ENCODE data around the gene FAM110A.
"Not testable (repeated sequence)": the region's sequence is repeated elsewhere in the genome, so short reads cannot be mapped to it uniquely, and the experiment has no call there.

FAM110A gene

GRCh38 chr20:844473-845225, 11.1 kb downstream of the FAM110A start:
- peak; percentile 87 for DNase-seq (ENCODE audit: low read depth)

DNA sequence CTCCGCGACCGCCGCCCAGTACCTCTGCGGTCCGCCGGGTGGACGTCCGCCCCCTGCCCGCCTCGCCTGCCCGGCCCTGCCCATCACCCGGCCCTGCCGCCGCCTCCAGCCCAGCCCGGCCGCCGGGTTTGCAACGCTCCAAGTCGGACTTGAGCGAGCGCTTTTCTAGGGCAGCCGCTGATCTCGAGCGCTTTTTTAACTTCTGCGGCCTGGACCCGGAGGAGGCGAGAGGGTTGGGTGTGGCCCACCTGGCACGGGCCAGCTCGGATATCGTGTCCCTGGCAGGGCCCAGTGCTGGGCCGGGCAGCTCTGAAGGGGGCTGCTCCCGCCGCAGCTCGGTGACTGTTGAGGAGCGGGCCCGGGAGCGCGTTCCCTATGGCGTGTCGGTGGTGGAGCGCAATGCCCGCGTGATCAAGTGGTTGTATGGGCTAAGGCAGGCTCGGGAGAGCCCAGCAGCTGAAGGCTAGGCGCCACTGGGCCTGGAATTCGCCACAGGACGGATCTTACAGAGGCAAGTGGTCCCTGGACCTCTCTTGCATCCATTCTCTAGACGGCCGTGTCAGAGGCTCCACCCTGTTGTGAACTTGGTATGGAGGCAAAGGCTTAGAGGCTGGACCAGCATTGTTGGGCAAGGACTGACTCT, 11.8 kb downstream of the FAM110A start:
- no peak for DNase-seq (ENCODE audit: low read depth)

DNA sequence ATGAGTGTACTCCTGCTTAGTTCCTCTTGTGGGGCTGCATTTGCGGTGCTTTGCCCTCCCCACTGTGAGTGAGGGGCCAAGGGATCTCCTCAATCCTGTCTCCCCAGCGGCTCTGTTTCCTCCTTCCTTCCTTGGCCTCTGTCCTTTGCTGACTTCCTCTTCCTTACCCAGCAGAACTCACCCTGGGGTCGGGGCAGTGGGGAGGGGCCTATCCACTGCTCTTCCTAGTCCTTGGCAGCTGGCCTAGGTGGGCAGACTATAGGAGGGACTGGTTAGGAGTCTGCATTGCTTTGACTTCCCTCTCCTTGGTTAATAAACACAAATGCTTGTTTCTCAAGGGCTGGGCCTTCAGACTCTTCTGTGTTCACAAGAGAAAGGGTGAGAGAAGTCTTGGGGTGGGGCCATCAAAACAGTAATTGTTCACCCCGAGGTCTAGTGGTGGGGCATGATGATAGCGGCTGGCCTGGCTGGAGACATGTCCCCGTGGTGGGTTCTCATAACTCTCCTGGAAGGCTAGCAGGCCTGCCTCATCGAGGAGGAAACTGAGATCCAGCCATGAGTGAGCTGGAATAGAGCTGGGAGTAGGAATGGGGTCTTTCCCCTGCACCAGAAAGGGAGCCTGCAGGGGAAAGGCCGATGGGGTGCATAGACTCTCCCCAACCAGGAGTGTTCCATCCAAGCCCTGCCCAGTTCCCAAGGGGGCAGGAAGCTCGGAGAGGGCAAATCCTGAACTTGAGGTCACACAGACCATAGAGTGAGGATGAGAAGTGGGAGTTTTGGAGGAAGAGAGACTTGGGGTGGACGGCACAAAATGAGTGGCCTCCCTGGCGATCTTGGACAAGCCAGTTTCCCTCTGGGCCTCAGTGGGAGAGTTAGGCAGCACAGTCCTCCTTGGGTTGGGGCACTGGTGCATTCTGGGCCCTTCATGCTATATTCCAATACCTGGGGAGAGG, 12.7 kb downstream of the FAM110A start:
- no peak for DNase-seq (ENCODE audit: low read depth)

GRCh38 chr20:846894-847278, 13.4 kb downstream of the FAM110A start:
- DNase-seq (ENCODE audit: low read depth): peak; percentile 33

GRCh38 chr20:848193-848592, 14.7 kb downstream of the FAM110A start:
- no peak for DNase-seq (ENCODE audit: low read depth)

- DNase-seq (ENCODE audit: low read depth): not testable (repeated sequence)
Measured at GRCh38 chr20:848731-849130, 15.2 kb downstream of the FAM110A start.

GRCh38 chr20:853406-853996, 20.0 kb downstream of the FAM110A start:
- no peak for DNase-seq (ENCODE audit: low read depth)

- DNase-seq (ENCODE audit: low read depth): no peak
Measured at GRCh38 chr20:854601-855000, 21.1 kb downstream of the FAM110A start.

DNA sequence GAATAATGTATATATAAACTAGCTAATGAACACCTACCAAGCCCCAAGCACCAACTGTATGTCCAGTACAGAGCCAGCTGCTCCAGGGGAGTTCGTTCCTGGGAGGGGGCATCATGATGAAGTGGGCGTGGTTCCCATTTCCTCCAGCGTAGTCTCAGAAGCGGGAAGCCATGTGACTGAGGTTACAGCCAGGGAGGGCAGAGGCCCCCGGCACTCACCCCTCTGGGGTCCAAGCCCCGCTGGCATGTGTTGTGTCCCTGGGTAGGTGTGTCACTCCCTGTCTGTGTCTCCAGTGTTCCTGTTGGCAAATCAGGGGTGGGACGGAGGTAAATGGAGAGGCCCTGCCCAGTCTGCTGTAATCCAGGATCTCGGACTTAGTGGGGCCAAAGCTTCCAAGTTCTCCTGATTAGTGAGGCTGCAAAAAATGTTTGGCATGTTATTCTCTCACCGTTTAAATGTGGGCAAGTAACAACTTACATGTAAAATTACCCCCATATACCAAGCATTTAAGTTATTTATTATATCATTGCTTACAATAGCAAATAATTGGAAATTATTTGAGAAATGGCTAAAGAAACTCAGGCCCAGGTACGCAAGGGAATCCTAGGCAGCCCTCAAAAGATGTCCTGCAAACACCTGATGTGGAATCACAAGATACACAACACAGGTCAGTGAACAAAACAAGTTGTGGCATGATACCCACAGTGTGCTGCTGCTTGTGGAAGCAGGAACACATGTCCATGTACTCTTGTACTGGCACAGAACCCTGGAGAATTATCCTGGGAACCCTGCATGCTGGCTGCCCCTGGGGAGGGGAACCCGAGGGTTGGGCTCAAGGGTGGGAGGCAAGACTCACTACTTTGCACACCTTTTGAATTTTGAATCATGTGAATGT, 22.2 kb downstream of the FAM110A start:
- DNase-seq (ENCODE audit: low read depth): no peak

- peak; percentile 20 for DNase-seq (ENCODE audit: low read depth)
Measured at GRCh38 chr20:856361-856775, 22.9 kb downstream of the FAM110A start.

DNA sequence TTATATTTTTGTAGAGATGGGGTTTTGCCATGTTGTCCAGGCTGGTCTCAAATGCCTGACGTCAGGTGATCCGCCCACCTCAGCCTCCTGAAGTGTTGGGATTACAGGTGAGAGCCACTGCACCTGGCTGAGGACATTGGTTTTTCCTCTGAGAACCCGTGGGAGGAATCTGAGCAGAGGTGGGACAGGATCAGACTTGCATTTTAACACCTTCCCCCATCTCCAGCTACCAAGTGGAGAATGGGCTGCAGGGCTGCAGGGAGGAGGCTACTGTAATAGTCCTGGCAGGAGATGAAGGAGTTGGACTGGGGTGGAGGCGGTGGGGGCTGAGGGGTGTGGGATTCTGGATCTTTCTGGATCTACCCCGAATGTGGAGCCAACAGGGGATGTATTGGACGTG, 24.5 kb downstream of the FAM110A start:
- DNase-seq (ENCODE audit: low read depth): no peak

DNA sequence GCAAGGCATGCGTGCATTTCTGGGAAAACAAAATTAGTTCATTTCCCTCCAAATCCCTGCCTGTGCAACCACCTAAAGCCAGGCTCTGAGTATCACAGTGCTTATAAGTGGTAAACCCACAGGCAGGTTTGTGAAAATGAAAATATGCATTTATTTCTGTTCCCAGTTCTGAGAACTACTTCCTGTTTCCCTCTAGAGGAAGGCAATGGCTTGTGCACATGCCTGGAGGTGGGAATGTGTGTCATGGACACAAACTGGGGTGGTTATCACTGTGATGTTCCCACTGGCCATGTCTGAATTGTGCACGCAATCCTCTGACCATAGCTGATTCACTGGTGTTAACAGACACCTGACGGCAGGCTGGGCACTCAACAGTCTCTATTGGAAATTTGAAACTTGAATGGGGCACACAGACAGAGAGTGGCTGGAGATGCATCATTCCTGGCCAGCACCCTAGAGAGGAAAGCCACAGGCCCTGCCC, 26.3 kb downstream of the FAM110A start:
- DNase-seq (ENCODE audit: low read depth): no peak

DNA sequence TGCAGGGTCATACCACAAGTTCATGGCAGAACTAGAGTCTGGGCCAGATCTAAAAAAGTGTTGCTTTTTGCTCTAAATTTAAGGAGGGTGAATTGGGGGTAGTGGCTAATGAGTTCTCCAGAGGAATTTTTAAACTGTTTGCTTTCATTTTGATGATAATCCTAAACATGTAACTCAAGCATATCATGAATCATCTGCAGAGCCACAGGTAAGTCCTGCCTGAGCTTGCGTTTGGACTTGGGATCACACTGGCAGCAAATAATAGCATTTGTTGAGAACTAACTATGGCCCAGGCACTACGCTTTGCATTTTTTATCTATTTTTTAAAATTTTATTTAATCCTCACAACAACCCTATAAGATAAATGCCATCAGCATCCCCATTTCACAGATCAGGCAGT, 27.4 kb downstream of the FAM110A start:
- no peak for DNase-seq (ENCODE audit: low read depth)

- DNase-seq (ENCODE audit: low read depth): no peak
Measured at GRCh38 chr20:865440-865839, 31.9 kb downstream of the FAM110A start.

- DNase-seq (ENCODE audit: low read depth): no peak
Measured at GRCh38 chr20:868279-868678, 34.8 kb downstream of the FAM110A start.

DNA sequence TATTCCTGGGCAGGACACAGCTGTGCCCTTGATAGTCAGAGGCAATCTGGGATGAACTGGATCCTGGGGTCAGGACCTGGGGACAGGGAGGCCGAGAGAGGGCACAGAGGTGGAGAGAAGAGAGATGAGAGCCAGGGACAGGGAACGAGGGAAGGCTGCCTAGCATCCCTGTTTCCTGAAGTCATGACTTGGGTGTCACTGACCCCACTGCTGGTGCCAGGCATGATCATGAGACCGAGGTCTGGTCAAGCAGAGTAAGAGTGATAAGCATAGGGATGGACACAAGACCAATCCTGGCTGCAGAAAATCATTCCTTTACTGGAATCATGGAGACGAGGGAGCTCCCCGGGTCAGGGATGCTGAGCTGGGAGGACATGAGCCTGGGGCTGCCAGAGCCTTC, 36.1 kb downstream of the FAM110A start:
- no peak for DNase-seq (ENCODE audit: low read depth)

GRCh38 chr20:870758-871157, 37.2 kb downstream of the FAM110A start:
- DNase-seq (ENCODE audit: low read depth): no peak

GRCh38 chr20:871436-871835, 37.9 kb downstream of the FAM110A start:
- no peak for DNase-seq (ENCODE audit: low read depth)

- no peak for DNase-seq (ENCODE audit: low read depth)
Measured at GRCh38 chr20:871948-872347, 38.4 kb downstream of the FAM110A start.

- no peak for DNase-seq (ENCODE audit: low read depth)
Measured at GRCh38 chr20:872855-873520, 39.5 kb downstream of the FAM110A start.
